NCI-H2107 treated with DMSO at 0.1 percent for 48 hours (cell line): ENCODE measurements around the gene RAD18.

Experiments
- DNase-seq: peaks from one replicate; lab custom pipeline; 2025; ENCODE audit not compliant: unreplicated experiment; lab: John Stamatoyannopoulos, UW

Gene RAD18

DNA sequence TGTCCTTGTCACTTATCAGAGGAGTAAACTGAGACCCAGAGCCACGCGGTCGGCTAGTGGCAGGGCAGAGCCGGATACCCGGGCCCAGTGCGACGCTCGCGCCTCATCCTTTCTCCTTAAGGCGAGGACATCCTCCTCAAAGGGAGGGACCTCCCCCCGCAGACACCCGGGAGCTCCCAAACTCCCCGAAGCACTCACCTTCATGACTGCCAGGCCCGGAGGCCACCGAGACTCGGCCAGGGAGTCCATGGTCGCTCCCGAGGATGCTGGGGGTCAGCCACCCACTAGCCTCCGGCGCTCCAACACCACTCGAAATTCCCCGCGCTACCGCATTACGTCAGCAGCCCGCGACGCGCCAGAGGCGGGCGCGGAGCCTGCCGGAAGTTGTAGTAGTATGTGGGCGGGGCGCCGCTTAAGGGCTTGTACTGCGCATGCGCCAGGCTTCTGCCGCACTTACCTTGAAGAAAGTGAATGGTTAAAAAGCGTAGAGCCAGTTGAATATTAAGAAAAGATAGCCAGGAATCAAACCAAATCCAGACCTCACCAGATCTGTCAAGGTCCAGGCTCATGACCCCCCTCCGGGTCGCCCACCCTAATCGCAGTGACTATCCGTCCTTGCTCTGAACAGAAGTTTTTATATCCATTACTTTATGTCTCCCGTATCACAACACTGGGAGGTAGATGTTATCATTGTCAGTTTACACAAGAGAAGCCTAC is at the start of gene RAD18:
Gene RAD18 (minus strand): TSS at position 336 of the 717 bp plus-strand sequence. CDS start 87 bp downstream, at position 249.
- peak; percentile 78 for DNase-seq

- DNase-seq = no peak
Measured at GRCh38 chr3:9012521-9012920, 49.2 kb upstream of the RAD18 start.

DNA sequence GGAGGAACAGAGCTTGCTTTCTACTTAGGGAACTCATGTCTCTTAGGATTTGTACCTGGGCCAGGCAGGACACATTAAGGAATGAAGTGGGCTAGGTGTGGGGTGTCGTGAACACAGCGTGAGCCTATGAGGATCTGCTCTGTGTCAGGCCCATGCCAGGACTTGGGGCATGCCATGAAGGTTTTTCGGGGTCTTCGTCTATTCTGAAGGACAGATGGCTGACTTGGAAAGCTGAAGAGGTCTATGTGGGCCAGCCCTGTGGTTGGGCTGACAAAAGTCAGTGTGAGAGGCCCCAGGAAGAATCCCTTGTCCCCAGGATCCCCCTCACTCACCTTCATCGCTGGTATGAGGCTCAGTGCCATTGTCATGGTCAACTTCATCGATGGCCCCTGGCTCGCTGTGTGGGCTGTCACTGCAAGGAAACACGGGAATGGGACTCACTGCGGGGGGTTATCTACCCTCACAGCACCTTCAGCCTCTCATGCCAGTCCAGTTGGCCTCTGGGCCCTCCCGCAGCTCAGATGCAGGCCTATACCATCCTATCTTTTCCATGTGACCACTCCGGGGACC is 46.8 kb upstream of the RAD18 start:
- no peak for DNase-seq

- no peak for DNase-seq
Measured at GRCh38 chr3:9008550-9009255, 45.4 kb upstream of the RAD18 start.

DNA sequence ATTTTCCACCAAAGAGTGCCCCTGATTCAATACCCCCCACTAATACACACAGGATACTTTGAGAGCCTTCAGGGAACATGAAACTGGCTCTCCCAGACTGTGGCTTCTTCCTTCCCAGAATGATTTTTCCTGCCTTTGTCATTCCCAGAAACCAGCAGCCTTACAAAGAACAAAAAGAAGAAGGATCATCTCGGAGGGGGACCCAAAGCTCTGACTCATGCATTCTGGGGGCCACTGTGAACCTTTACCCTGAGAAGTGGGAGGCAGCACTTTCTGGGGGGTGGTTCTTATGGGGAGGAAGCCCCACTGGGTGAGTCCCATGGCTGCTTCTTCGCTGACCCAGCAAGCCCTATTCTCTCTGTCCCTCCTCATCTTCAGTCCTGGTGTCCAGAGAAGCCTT is 44.7 kb upstream of the RAD18 start:
- DNase-seq = no peak

GRCh38 chr3:9007213-9007612 is 43.9 kb upstream of the RAD18 start:
- DNase-seq = no peak

DNA sequence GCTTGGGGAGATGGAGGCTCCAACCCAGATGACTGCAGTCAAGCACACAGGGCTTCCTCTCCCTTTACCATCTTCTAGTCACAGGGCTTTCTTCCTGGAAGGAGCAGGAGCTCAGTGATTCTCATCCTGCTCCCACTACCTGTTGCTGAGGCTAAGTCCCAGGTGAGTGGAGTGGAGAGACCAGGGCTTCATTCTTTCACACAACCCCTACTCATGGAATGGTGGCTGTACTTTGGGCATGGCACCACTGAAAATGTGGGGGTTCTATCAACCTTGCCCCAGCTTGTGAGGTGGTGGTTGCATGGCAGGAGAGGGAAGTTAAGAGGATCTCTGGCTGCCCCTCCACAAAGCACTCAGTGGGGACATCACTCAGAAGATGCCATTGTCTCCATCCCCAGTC is 36.8 kb upstream of the RAD18 start:
- DNase-seq = no peak

- DNase-seq = no peak
Measured at GRCh38 chr3:8997151-8997550, 33.9 kb upstream of the RAD18 start.

DNA sequence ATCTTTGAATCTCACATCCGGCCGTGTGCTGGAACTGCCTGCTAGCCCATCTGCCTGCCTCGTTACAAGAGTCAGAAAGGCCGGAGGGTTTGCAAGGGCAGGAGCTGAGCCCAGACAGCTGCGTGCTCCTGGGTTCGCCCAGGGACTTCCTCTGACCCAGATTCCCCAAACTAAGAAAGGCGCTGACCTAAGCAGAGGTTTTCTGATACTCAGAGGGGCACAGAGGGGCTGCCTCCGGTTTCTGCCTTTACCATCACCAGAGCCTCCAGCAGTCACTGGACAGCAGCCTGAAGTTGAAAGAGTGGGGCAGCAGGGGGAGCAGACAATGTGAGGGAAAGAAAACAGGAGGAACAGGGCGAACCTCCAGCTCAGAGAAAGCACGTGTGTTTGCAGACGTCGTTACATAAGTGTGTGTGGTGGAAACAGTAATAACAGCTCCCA is 33.4 kb upstream of the RAD18 start:
- DNase-seq = no peak

GRCh38 chr3:8996216-8996615 is 32.9 kb upstream of the RAD18 start:
- no peak for DNase-seq

GRCh38 chr3:8994226-8994625 is 31.0 kb upstream of the RAD18 start:
- no peak for DNase-seq

- no peak for DNase-seq
Measured at GRCh38 chr3:8993331-8993730, 30.1 kb upstream of the RAD18 start.

GRCh38 chr3:8992854-8993253 is 29.6 kb upstream of the RAD18 start:
- DNase-seq = no peak

DNA sequence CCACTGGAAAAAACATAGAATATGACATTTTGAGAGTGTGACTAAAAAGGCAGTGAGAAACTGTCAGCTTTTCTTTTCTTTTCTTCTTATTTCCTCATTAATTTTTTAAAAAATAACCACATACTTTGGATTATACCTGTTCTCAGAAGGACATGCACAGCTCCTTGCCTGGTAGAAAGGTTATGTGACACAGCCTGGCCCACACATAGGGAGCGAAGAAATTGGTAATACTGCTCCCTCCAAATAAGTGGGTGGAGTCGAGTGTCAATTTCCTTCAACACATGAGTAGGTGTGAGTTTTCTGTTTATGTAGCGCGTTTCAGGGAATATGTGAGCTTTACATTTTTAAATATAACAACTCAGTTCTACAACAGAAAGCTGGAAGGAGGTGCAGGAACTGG is 28.9 kb upstream of the RAD18 start:
- no peak for DNase-seq

- peak; percentile 66 for DNase-seq
Measured at GRCh38 chr3:8990266-8991215, 27.3 kb upstream of the RAD18 start.

DNA sequence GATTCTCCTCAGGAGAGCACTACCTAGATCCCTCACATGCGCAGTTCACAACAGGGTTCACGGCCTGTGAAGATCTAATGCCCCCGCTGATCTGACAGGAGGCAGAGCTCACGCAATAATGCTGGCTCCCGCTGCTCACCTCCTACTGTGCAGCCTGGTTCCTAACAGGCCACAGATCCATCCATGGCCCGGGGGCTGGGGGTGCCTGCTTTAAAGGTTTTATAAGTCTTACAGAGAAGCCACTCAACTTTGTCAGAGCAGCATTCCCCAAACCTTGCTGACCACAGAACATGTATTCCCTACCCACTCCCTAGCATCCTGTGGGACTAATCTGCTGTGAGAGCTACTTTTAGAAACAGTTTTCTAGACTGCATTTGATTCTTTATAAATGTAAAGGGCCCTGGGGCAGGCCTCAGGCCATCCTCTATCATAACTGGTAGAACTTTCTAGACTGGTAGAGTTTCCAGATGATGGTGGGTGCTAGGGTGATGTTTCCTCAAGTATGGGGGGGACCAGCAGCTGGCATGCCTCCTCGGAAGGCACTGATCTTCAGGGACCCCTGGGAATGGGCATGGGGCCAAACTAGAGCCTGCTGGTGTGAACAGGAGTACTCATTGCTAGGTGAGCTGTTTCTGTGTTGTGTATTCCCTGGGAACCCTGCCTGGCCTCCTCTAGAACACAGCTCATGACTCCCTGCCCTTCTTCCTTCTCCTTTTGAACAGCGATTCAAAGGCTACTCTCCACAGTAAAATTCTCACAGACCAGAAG is 25.7 kb upstream of the RAD18 start:
- DNase-seq = no peak

- DNase-seq = no peak
Measured at GRCh38 chr3:8988384-8988655, 25.0 kb upstream of the RAD18 start.

- DNase-seq = peak; percentile 29
Measured at GRCh38 chr3:8987645-8988383, 24.5 kb upstream of the RAD18 start.

DNA sequence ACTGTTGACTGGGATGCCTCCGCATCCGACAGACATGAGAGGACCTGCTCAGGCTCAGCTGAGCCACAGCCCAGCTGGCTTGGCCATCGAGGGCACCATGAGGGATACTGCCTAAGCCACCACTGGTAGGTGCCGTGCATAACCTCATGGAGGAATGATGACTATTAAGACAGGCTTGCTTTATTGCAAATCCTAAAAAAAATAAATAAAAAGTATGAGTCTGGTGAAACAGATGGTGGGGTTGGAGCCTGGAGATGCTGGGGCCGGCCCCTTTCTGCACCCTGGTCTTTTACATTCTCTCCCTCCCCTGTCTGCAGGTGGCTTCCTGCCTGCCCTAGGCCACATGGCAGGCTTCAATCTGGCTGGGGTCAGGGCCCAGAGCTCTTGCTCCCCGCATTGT is 24.0 kb upstream of the RAD18 start:
- DNase-seq = no peak

GRCh38 chr3:8986741-8987140 is 23.5 kb upstream of the RAD18 start:
- DNase-seq = no peak
